Measurements from ENCODE around the gene COL18A1. TPM values are rescaled to one million over a fixed set of nuclear protein-coding genes. Genes with fewer than 3 reads are reported as not detected.

COL18A1 gene
- total RNA-seq, 4 donors from 2014 or later = 64.7 to 110 (median 98.9) TPM

DNA sequence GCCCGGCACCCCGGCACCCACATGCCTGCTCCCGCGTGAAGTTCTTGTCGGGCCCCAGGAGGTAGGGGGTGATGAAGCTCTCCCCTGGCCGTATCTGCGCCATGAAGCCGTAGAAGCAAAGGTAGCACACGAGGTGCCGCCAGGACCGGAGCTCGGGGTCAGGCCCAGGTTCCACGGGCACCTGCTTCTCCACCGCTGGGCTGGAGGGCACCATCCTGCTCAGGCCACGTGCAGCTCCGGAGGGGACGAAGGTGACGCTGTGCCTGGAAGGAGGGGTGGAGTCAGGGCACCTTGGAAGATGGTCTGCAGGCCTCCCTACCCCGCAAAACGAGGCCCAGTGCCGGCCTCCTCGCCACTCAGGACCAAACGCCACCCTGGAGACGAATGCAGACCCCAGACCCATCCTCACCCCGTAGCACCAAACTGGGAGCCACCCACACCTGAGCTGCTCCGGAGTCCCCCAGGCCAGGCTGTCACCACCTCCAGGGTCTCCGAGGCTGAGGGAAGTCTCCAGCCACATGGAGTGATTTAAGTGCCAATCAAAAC, 132.9 kb downstream of the COL18A1 start:
- DNase-seq (ENCODE audit: low spot score) (no peak), ATAC-seq (ENCODE audit: low FRiP score) (no peak)
- TF ChIP-seq, protein P1, sequence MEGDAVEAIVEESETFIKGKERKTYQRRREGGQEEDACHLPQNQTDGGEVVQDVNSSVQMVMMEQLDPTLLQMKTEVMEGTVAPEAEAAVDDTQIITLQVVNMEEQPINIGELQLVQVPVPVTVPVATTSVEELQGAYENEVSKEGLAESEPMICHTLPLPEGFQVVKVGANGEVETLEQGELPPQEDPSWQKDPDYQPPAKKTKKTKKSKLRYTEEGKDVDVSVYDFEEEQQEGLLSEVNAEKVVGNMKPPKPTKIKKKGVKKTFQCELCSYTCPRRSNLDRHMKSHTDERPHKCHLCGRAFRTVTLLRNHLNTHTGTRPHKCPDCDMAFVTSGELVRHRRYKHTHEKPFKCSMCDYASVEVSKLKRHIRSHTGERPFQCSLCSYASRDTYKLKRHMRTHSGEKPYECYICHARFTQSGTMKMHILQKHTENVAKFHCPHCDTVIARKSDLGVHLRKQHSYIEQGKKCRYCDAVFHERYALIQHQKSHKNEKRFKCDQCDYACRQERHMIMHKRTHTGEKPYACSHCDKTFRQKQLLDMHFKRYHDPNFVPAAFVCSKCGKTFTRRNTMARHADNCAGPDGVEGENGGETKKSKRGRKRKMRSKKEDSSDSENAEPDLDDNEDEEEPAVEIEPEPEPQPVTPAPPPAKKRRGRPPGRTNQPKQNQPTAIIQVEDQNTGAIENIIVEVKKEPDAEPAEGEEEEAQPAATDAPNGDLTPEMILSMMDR (IDR thresholded peaks at IDR 0.05) = no peak

DNA sequence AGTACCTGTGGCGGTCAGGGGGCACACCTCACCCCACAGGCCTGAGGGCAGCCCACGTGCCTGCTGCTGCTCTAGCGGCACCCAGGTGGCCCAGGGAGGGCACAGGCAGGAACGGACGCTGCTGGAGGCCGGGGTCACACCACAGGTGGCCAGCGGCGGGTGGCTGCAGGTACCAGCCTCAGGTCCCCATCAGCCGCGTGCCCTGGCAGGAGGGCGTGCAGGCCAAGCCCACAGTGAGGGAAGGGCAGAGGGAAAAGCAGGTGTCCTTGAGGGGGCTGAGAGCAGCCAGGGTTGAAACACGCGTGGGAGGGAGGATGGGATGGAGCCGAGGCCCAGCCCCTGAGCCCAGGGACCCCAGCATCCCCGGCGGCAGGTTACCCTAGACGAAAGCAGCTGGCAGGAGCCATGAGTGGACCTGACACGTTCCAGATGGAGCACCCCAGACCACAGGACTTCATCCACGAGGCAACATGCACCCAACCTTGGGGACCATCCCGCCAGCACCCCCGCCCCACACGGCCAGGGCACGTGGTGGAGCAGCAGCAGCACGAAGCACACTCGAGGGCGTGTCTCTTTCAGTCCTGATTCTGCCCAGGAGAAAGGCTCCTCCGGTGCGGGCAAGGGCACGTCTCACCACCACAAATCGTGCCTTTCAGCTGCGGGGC, 133.5 kb downstream of the COL18A1 start:
- no peak for ATAC-seq (ENCODE audit: low FRiP score)
- no peak for DNase-seq (ENCODE audit: low spot score)
- TF ChIP-seq, protein P1 (IDR thresholded peaks at IDR 0.05) = no peak

DNA sequence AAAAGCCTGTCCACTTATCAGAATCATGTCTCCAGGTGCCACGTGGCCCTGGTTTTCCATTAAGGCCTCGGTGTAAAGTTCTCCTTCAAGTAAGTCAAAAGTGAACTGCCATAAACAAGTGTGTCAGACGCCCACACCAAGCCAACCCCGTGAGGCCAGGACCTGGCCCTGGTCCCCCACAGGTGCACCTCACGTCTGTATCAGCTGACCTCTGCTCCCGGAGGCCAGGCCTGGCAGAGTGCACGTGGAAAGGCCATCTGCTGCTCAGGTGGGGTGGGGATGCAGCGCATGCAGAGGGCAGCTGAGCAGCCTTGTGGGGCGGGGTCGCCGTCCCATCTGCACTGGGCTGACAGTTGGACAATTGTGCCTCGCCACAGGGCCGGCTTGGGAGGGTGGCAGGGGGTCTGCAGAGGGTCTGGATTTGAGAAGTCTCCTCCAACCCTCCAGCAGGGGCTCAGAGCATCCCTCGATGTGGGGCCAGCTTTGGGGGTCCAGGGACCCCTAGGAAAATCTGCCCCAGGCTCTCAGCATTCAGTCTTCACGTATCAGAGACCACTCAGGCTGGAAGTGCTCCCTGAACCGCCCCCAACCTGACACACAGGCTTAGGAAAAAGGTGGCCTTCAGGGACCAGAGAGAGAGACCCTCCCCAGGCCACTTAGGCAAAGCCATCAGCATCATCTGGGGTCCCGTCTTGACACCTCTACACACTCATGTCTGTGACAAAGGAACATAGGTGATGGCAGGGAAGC, 134.3 kb downstream of the COL18A1 start:
- DNase-seq (ENCODE audit: low spot score) (no peak), ATAC-seq (ENCODE audit: low FRiP score) (no peak)
- TF ChIP-seq, protein P1 (IDR thresholded peaks at IDR 0.05) = no peak

DNA sequence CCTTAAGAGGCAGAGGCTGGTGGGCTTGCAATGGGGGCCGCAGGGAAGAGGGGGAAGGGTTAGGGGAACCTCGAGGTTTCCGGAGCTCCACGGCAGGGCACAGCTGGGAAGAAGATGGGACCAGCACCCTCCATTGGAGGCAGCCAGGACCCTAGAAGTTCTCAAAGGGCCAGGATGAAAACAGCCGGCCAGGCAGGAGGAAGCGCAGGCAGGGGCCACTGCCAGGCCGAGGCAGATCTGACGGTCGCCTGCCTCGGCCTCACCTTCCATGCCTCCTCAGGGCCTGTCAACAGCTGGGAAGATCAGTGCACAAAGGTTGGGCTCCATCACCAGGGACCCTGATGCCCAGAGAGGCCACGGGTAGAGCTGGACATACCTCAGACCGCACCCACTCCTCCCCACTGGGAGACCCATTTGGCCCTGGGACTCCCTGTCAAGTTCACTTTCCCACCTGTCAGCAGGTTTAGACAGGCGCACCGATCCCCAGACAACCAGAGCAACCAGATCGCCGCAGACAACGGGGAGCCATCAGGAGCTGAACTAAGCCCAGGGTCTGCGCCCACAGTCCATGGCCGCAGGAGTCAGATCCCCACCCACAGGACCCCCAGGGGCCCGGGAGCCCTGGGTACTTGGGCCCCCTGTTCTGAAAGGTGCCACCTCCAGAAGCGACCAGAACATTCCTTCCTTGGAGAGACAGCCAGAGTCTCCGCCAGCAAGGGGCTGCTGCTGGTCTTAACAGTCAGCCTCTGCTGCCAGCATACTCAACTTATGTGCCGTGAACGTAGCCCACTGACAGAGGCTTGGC, 135.0 kb downstream of the COL18A1 start:
- ATAC-seq (ENCODE audit: low FRiP score) (no peak), DNase-seq (ENCODE audit: low spot score) (peak; percentile 16)
- TF ChIP-seq, protein P1 (IDR thresholded peaks at IDR 0.05) = no peak

DNA sequence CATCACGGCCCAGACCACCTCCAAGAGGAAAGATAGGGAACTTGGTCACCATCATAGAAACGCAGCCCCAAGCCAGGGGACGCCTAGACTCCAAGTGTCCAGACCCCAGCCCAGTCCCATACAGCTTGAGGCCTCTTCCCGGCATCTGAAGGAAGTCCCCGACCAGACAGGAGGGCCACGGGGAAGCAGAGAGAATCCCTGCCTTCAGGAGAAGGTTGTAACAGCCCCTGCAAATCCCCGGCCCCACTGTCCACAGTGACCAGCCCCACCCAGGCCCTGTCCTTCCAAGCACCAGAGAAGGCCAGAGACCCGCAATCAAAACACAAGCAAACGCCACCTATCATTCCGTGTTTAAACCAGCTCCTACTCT, 135.6 kb downstream of the COL18A1 start:
- ATAC-seq (ENCODE audit: low FRiP score) (no peak), DNase-seq (ENCODE audit: low spot score) (peak; percentile 16)
- TF ChIP-seq, protein P1 (IDR thresholded peaks at IDR 0.05) = no peak

DNA sequence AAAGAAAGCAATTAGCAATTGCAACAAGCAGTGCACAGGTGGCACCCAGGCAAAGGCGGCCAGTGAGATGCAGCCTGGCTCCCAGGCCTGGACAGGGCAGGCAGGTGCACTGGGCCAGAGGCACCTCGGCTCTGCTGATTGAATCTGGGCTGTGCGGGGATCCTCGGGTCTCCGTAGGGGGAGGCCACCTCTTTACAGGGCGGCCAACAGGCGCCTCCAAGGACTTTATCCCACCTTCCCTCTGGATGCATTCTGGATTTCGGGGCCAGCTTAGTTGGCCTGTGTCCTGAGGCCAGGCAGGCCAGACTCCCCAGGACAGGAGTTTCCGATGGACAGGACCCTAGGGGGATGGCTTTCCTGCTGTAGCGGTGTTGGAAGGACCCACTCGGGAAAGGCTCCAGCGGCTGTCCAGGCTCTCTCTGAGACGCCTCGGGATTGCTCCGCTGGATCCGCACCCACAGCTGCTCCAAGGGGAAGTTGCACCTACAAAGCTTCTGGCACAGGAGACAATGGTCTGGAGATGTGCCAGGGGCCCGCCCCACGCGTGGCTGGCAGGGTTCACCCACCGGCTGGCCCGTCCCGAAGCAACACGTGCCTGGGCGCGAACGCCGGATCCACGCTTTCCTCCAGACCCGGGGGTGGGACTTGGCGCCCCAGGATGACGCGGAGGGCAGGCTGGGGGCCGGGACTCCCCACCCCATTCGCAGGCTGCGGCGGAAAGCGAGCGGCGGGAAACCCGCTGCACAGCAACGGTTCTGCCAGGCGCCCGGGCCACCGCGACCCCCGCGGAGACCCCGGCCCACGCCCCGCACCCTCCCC, 136.5 kb downstream of the COL18A1 start:
- peak; percentile 60 for ATAC-seq (ENCODE audit: low FRiP score)
- DNase-seq (ENCODE audit: low spot score) = peak; percentile 42
- TF ChIP-seq, protein P1 (IDR thresholded peaks at IDR 0.05) = no peak
